ENCODE results near the gene ARHGEF25. TPM values are rescaled to one million over a fixed set of nuclear protein-coding genes. Genes with fewer than 3 reads are reported as not detected.

ARHGEF25 gene
- 6.3 and 7.8 TPM in 2 replicates for total RNA-seq (2012; rRNA removed)
- 17.1 and 17.9 TPM in 2 replicates for polyA plus RNA-seq (2012; rRNA removed)
- polyA plus RNA-seq (2012; cell fraction: cytosol; rRNA removed) = 10.7 and 11.9 TPM in 2 replicates
- polyA plus RNA-seq (2012; cell fraction: nucleus; rRNA removed; ENCODE audit: low replicate concordance) = 81.4 and 123 TPM in 2 replicates
- Bru-seq, nascent RNA = percentile 56 among the genes with signal in this experiment
- BruChase-seq, experiment 1, labeled RNA remaining after a 6-hour chase = percentile 70 among the genes with signal in this experiment
- percentile 71 among the genes with signal in this experiment for BruChase-seq, experiment 2, labeled RNA remaining after a 2-hour chase
- long read RNA-seq, partial matches to known transcripts = 0 of 2 reads
- long read RNA-seq, other reads (novel, unspliced or antisense) = 2 of 2 reads

DNA sequence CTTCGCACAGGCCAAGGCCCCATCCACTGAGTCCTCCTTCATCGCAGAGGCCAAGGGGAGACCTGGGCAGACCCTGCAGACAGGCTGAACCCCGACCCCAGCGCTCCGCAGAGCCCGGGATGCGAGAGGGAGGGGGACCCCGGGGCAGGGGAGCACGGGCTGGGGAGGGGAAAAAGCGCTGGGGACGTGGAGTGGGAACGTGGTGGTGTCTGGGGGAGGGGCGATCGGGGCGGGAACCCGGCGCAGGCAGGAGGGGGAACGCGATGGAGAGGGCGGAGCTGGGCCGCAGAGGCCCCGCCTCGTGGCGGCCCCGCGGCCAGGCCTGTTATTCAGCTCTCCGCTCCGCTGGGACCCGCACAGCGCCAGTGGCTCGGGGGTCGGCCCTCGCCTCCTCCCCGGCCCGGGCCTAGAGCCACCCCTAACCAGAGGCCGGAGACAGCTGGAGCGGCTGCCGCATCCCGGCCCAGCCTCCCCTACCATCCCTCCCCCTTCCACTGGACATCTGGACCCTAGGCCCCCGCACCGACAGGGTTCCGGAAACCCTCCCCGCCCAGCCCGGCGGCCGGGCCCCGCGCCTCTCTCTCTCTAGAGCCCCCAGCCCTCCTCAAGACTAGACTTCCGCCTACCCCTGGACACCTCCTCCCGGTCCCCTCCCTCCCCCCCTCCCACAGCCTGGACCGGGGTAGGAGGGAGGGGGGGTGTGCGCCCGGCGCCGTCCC is at the start of gene ARHGEF25:
Gene ARHGEF25, plus strand, starts transcription at position 328 of the 719 bp plus-strand sequence. CDS start 460 bp downstream, outside the sequence.
- Histone ChIP-seq H3K9ac (ENCODE audit: low read depth, low read length) (peak within 1 kb of the TSS; percentile 87), H3K4me3 (ENCODE audit: insufficient read depth, low read depth, low read length) (peak within 1 kb of the TSS; percentile 79), H3K18ac (ENCODE audit: low read depth, low read length) (peak within 1 kb of the TSS; percentile 93), H4K20me1 (ENCODE audit: insufficient read depth, low read length) (no peaks in the 10 kb centered on the region), H3K14ac (replicated peaks; ENCODE audit: low read depth, low read length) (peak within 1 kb of the TSS; percentile 88), H2BK5ac (ENCODE audit: low read depth, low read length, poor library complexity, severe bottlenecking) (peak within 1 kb of the TSS; percentile 49), H3K9me3 (ENCODE audit: control insufficient read depth, insufficient read depth, low read length) (no peaks in the 10 kb centered on the region), H2AK9ac (replicated peaks; ENCODE audit: low read depth, low read length, poor library complexity) (peak within 1 kb of the TSS; percentile 89), H2BK20ac (ENCODE audit: low read depth, low read length) (no peak within 1 kb of the TSS), H3K36me3 (ENCODE audit: control insufficient read depth, insufficient read depth, low read length) (peaks cover 34% of the 10 kb centered on the region), H3K27me3 (ENCODE audit: control insufficient read depth, insufficient read depth, low read length) (no peaks in the 10 kb centered on the region), H2BK15ac (ENCODE audit: low read depth, low read length) (no peak within 1 kb of the TSS; the same call in 2 of the 3 replicates), H2AFZ (replicated peaks; ENCODE audit: low read length, poor library complexity) (peak within 1 kb of the TSS; percentile 92), H3K4me2 (ENCODE audit: low read depth, low read length) (peak within 1 kb of the TSS; percentile 94), H2AK5ac (ENCODE audit: low read depth, low read length) (peak within 1 kb of the TSS; percentile 75), H2BK120ac (ENCODE audit: low read depth, low read length) (peak within 1 kb of the TSS; percentile 73), H4K8ac (ENCODE audit: low read depth in 2 of 2, low read length in 2 of 2) (peak within 1 kb of the TSS; percentile 93 to 97; a peak in 3 of 4 replicates), H3K56ac (ENCODE audit: extremely low read depth, insufficient read depth, low read length) (no peak within 1 kb of the TSS; the same call in 1 of the 2 replicates), H4K5ac (ENCODE audit: low read depth, low read length) (peak within 1 kb of the TSS; percentile 99), H3K4ac (ENCODE audit: low read depth, low read length) (peak within 1 kb of the TSS; percentile 91), H3K79me1 (ENCODE audit: low read depth in 1 of 2, low read length in 2 of 2) (peaks cover 0 to 13% of the 10 kb centered on the region in 2 experiments; a peak in 2 of 4 replicates), H4K91ac (ENCODE audit: insufficient read depth, low read depth, low read length) (peak within 1 kb of the TSS; percentile 72), H3K23ac (ENCODE audit: low read depth, low read length) (peak within 1 kb of the TSS; percentile 28; the same call in 1 of the 2 replicates), H3K27ac (ENCODE audit: insufficient read depth, low read length) (peak within 1 kb of the TSS; percentile 85), H3K9me1 (ENCODE audit: insufficient read depth, low read length) (peaks cover 11% of the 10 kb centered on the region; the same call in 1 of the 2 replicates), H3K4me1 (ENCODE audit: control insufficient read depth, insufficient read depth, low read length) (peaks cover 4% of the 10 kb centered on the region)
- TF ChIP-seq RFX5 (IDR thresholded peaks at IDR 0.05; ENCODE audit: low read depth, low read length) = no peak
- TF ChIP-seq POLR2A (IDR thresholded peaks at IDR 0.05; ENCODE audit: low read depth, low read length) = peak; percentile 67; the same call in 1 of the 2 replicates
- TF ChIP-seq MXI1 (IDR thresholded peaks at IDR 0.05; ENCODE audit: borderline replicate concordance, low read depth, low read length) = peak; percentile 35; the same call in 1 of the 2 replicates
- TF ChIP-seq MAZ (IDR thresholded peaks at IDR 0.05; ENCODE audit: borderline replicate concordance, low read depth, low read length) = peak; percentile 61; the same call in 1 of the 2 replicates
- no peak for TF ChIP-seq ELK1 (IDR thresholded peaks at IDR 0.05; ENCODE audit: borderline replicate concordance, low read depth, low read length)
- BruUV-seq (replicated peaks) = no TSS peak
- dilution Hi-C loops (cut with HindIII; ENCODE audit: low sequenced_read_pairs, unreplicated experiment) = no loop called here
- in situ Hi-C loops (cut with MboI; ENCODE audit: low sequenced_read_pairs) = no loop called here
- ATAC-seq (ENCODE audit: low read depth) = peak; percentile 97
- intact Hi-C loops (cut with micrococcal nuclease) = no loop called here
- DNase-seq = peak; percentile 53
- ChIA-PET POLR2A (ENCODE audit: unreplicated experiment) (interaction anchor here (0.6 kb wide), 2 partner anchors 11 to 117 kb away, joined by 3 to 4 read pairs; no protein-coding TSS in a partner anchor), CTCF (interaction anchor here (1.5 kb wide), 1 partner anchor 28 kb away, joined by 3 read pairs; no protein-coding TSS in a partner anchor)
- 0% methylated on average over 10 of the region's 55 CpGs; no CpG with 5 or more reads in 1 of the 2 experiments for WGBS, 2 experiments (ENCODE audit: extremely low coverage in 2 of 2, insufficient read length in 1 of 2)

Measured in IMR-90 (cell line).